PFSK-1 (cell line): ENCODE measurements around the gene OR1Q1.

Source experiments
- REST ChIP-seq, 2 experiments: IDR thresholded peaks; 2 replicates each; pipeline versions ENCODE4 v1.6.1 to v1.8.0; 2011 to 2012; ENCODE audit warnings: low read depth in 2 of 2, low read length in 2 of 2, control low read depth in 1 of 2, inconsistent platforms in 1 of 2, mild to moderate bottlenecking in 1 of 2, moderate library complexity in 1 of 2; ENCODE audit not compliant: insufficient read depth in 1 of 2
- TAF1 ChIP-seq: IDR thresholded peaks from 2 replicates; pipeline ENCODE4 v1.6.1; 2012; ENCODE audit warnings: low read length, control low read depth, borderline replicate concordance; ENCODE audit not compliant: insufficient read depth

- TF ChIP-seq TAF1: no peak
- no peak for TF ChIP-seq REST (IDR thresholded peaks at IDR 0.05; ENCODE audit: insufficient read depth in 1 of 2, low read depth in 2 of 2, low read length in 2 of 2)
These were observed at the start of gene OR1Q1 for GRCh38 chr9:122614362-122614761.
